H1 (cell line): ENCODE data around the gene NT5M. TPM values are rescaled to one million over a fixed set of nuclear protein-coding genes. Genes with fewer than 3 reads are reported as not detected.

Experiments used
- CTCF ChIA-PET: fragments of 300-600 bp; sonication (Branson Sonifier 250); formaldehyde crosslinking; loops from one replicate; lab custom pipeline; 2021; ENCODE audit not compliant: partially characterized antibody; lab: Charles Lee
- POLR2A ChIA-PET: fragments of 300-600 bp; sonication (Branson Sonifier 250); formaldehyde crosslinking; loops from one replicate; lab custom pipeline; 2021; ENCODE audit warnings: inconsistent platforms; ENCODE audit not compliant: partially characterized antibody; lab: Charles Lee
- DNase-seq, 2 experiments: peaks; one replicate each; pipeline versions ENCODE4 v3.0.0 to v3.0.0-alpha.2; 2010 to 2022; ENCODE audit warnings: low spot score in 2 of 2, low read depth in 1 of 2, mixed read lengths in 1 of 2
- FAIRE-seq: peaks from 2 replicates; lab custom pipeline; 2011; peaks lifted over from hg19 to GRCh38; lab: Jason Lieb, UNC
- H2AFZ ChIP-seq: 2 replicates; pipeline ENCODE4 v1.8.1; 2012; ENCODE audit warnings: low read length, inconsistent platforms
- H2AK5ac ChIP-seq: 2 replicates; pipeline ENCODE4 v1.6.1; 2013; ENCODE audit warnings: low read depth, low read length
- H2BK120ac ChIP-seq: replicated peaks from 2 replicates; pipeline ENCODE3; 2013; ENCODE audit warnings: low read depth, low read length, inconsistent platforms
- H2BK12ac ChIP-seq: 2 replicates; pipeline ENCODE4 v1.6.1; 2013; ENCODE audit warnings: low read depth, low read length
- H2BK15ac ChIP-seq: 2 replicates; pipeline ENCODE4 v1.6.1; 2013; ENCODE audit warnings: low read length
- H2BK20ac ChIP-seq: 2 replicates; pipeline ENCODE4 v1.6.1; 2013; ENCODE audit warnings: low read length
- H2BK5ac ChIP-seq: 2 replicates; pipeline ENCODE4 v1.6.1; 2013; ENCODE audit warnings: low read depth, low read length
- H3K14ac ChIP-seq: 2 replicates; pipeline ENCODE4 v1.6.1; 2013; ENCODE audit warnings: inconsistent platforms; ENCODE audit not compliant: insufficient read length
- H3K18ac ChIP-seq: 2 replicates; pipeline ENCODE4 v1.6.1; 2013; ENCODE audit warnings: low read length; ENCODE audit errors: extremely low read depth
- H3K23ac ChIP-seq: 2 replicates; pipeline ENCODE4 v1.6.1; 2013; ENCODE audit warnings: inconsistent platforms; ENCODE audit not compliant: insufficient read length
- H3K23me2 ChIP-seq: 2 replicates; pipeline ENCODE4 v1.6.1; 2013; ENCODE audit warnings: low read depth, low read length
- H3K27ac ChIP-seq: 2 replicates; pipeline ENCODE4 v1.6.1; 2011; ENCODE audit warnings: low read depth, low read length, inconsistent platforms
- H3K27me3 ChIP-seq, 4 experiments: replicated peaks in 1 of 4; 1 replicate in 1 of 4; 2 replicates in 3 of 4; pipeline versions ENCODE4 v1.6.1 to v1.8.1; 2011 to 2013; ENCODE audit warnings: low read length in 3 of 4, mild to moderate bottlenecking in 3 of 4, inconsistent platforms in 2 of 4, mixed read lengths in 2 of 4, moderate library complexity in 1 of 4; ENCODE audit not compliant: control insufficient read depth in 3 of 4, insufficient read depth in 3 of 4; ENCODE audit errors: extremely low read depth in 1 of 4
- H3K36me3 ChIP-seq, 4 experiments: 2 replicates each; pipeline versions ENCODE4 v1.6.1 to v1.8.1; 2011 to 2013; ENCODE audit warnings: mild to moderate bottlenecking in 4 of 4, low read length in 3 of 4, moderate library complexity in 2 of 4, control low read depth in 1 of 4, inconsistent platforms in 1 of 4; ENCODE audit not compliant: insufficient read depth in 4 of 4, control insufficient read depth in 2 of 4
- H3K4ac ChIP-seq: replicated peaks from 2 replicates; pipeline ENCODE3; 2013; ENCODE audit warnings: low read length, low read depth, mixed read lengths, inconsistent platforms; ENCODE audit not compliant: insufficient read length
- H3K4me1 ChIP-seq, 4 experiments: replicated peaks in 1 of 4; 1 replicate in 1 of 4; 2 replicates in 3 of 4; pipeline versions ENCODE4 v1.6.1 to v1.8.1; 2011 to 2013; ENCODE audit warnings: low read length in 3 of 4, inconsistent platforms in 2 of 4, mixed read lengths in 1 of 4; ENCODE audit not compliant: insufficient read depth in 4 of 4, control insufficient read depth in 3 of 4
- H3K4me2 ChIP-seq, 2 experiments: 2 replicates each; pipeline versions ENCODE4 v1.6.1 to v1.8.1; 2011 to 2013; ENCODE audit warnings: low read depth in 2 of 2, low read length in 2 of 2, control low read depth in 1 of 2, inconsistent platforms in 1 of 2, mild to moderate bottlenecking in 1 of 2; ENCODE audit not compliant: insufficient read depth in 1 of 2
- H3K4me3 ChIP-seq, 4 experiments: fragments of 200-600, 300-600 bp in 1 of 4; sonication (generic), shearing (Covaris generic), sonication (Bioruptor Twin) in 1 of 4; 2 replicates each; pipeline versions ENCODE4 v1.5.1 to v1.8.1; 2011 to 2016; ENCODE audit warnings: low read length in 4 of 4, low read depth in 3 of 4, control low read depth in 2 of 4, inconsistent platforms in 2 of 4, mild to moderate bottlenecking in 2 of 4, mixed read lengths in 1 of 4, moderate library complexity in 1 of 4; ENCODE audit not compliant: insufficient read depth in 2 of 4; ENCODE audit errors: extremely low read depth in 1 of 4
- H3K56ac ChIP-seq: replicated peaks from 2 replicates; pipeline ENCODE3; 2013; ENCODE audit warnings: low read depth, mild to moderate bottlenecking, mixed read lengths, low read length, inconsistent platforms; ENCODE audit not compliant: insufficient read length
- H3K79me1 ChIP-seq: 2 replicates; pipeline ENCODE4 v1.6.1; 2013; ENCODE audit warnings: low read depth, low read length, control low read depth
- H3K79me2 ChIP-seq, 2 experiments: 2 replicates each; pipeline versions ENCODE4 v1.6.1 to v1.8.1; 2012 to 2013; ENCODE audit warnings: low read length in 2 of 2, mild to moderate bottlenecking in 2 of 2, inconsistent platforms in 1 of 2; ENCODE audit not compliant: insufficient read depth in 2 of 2, control insufficient read depth in 1 of 2
- H3K9ac ChIP-seq, 4 experiments: replicated peaks in 1 of 4; 1 replicate in 1 of 4; 2 replicates in 3 of 4; pipeline versions ENCODE4 v1.6.1 to v1.8.1; 2011 to 2013; ENCODE audit warnings: low read depth in 3 of 4, low read length in 3 of 4, control low read depth in 2 of 4, mild to moderate bottlenecking in 2 of 4, moderate library complexity in 2 of 4, inconsistent platforms in 1 of 4; ENCODE audit errors: extremely low read depth in 1 of 4
- H3K9me3 ChIP-seq, 2 experiments: 2 replicates each; pipeline versions ENCODE4 v1.6.1 to v1.8.1; 2012 to 2013; ENCODE audit warnings: mild to moderate bottlenecking in 2 of 2, moderate library complexity in 2 of 2, control low read depth in 1 of 2, inconsistent platforms in 1 of 2, low read depth in 1 of 2, low read length in 1 of 2, mixed read lengths in 1 of 2; ENCODE audit not compliant: insufficient read depth in 2 of 2
- H4K20me1 ChIP-seq, 2 experiments: replicated peaks in 1 of 2; 2 replicates each; pipeline versions ENCODE3 to v1.8.1; 2011 to 2013; ENCODE audit warnings: inconsistent platforms in 2 of 2, low read length in 2 of 2, mild to moderate bottlenecking in 1 of 2; ENCODE audit not compliant: insufficient read depth in 2 of 2, control insufficient read depth in 1 of 2
- H4K5ac ChIP-seq: 2 replicates; pipeline ENCODE4 v1.6.1; 2013; ENCODE audit warnings: low read length, low read depth, mixed read lengths, inconsistent platforms; ENCODE audit not compliant: insufficient read length
- H4K8ac ChIP-seq: 2 replicates; pipeline ENCODE4 v1.8.0; 2013; ENCODE audit warnings: mild to moderate bottlenecking, moderate library complexity, low read length, inconsistent platforms; ENCODE audit not compliant: insufficient read depth; ENCODE audit errors: extremely low read depth
- H4K91ac ChIP-seq: replicated peaks from 2 replicates; pipeline ENCODE3; 2013; ENCODE audit warnings: low read length, mixed read lengths, inconsistent platforms; ENCODE audit not compliant: insufficient read length
- BRCA1 ChIP-seq: IDR thresholded peaks from 2 replicates; pipeline ENCODE4 v1.6.1; 2012; ENCODE audit warnings: low read depth, low read length, improper control_type of control experiment
- HDAC2 ChIP-seq, 2 experiments: fragments of 300-600 bp in 1 of 2; sonication (generic) in 1 of 2; IDR thresholded peaks; 2 replicates each; pipeline ENCODE4 v1.6.1; 2011 to 2012; ENCODE audit warnings: low read depth in 2 of 2, low read length in 2 of 2, mild to moderate bottlenecking in 2 of 2, moderate library complexity in 2 of 2, borderline replicate concordance in 1 of 2, inconsistent platforms in 1 of 2
- NANOG ChIP-seq: IDR thresholded peaks from 2 replicates; pipeline ENCODE4 v1.6.1; 2011; ENCODE audit warnings: low read length, low read depth, mild to moderate bottlenecking, inconsistent platforms; ENCODE audit not compliant: insufficient read depth, poor library complexity, severe bottlenecking
- NRF1 ChIP-seq: IDR thresholded peaks from 2 replicates; pipeline ENCODE4 v1.6.1; 2011; ENCODE audit warnings: mild to moderate bottlenecking, low read depth, low read length, improper control_type of control experiment
- USF2 ChIP-seq: IDR thresholded peaks from 2 replicates; pipeline ENCODE4 v1.6.1; 2011; ENCODE audit warnings: low read length, improper control_type of control experiment
- WGBS, 2 experiments: shearing (Covaris generic) in 1 of 2; methylation state at CpG; one replicate each; pipeline versions ENCODE4 v1.1.6 to v1.1.7; 2013 to 2015; ENCODE audit warnings: low lambda C conversion rate in 2 of 2, mixed read lengths in 2 of 2, inconsistent platforms in 1 of 2, low coverage in 1 of 2, missing lambda C conversion rate in 1 of 2; ENCODE audit not compliant: insufficient replicate concordance in 2 of 2, insufficient coverage in 1 of 2, insufficient read length in 1 of 2; ENCODE audit errors: extremely low coverage in 1 of 2, missing lambda C conversion rate in 1 of 2; 5-methylcytosine and 5-hydroxymethylcytosine counted together
- polyA plus RNA-seq, 7 experiments: library from polyadenylated mRNA; depleted of rRNA in 3 of 7; stranded (reverse) in 5 of 7; unstranded in 2 of 7; fragments of >200 nt in 5 of 7; fragments of 200-250 nt in 2 of 7; gene quantifications; 1 replicate in 5 of 7; 2 replicates in 1 of 7; 4 replicates in 1 of 7; pipeline versions ENCODE4 v1.2.1 to v1.2.3, GENCODE V29; 2011 to 2013; ENCODE audit warnings: missing spikeins in 2 of 7, mixed read lengths in 2 of 7
- total RNA-seq: library from RNA; stranded (reverse); fragmentation: NEBNext Ultra II Directional; extraction: Animal tissue kit (Norgen Biotek cat#: 25700); gene quantifications from 2 replicates; pipeline ENCODE4 v1.2.1, GENCODE V29; 2021

The NT5M gene
- total and polyA plus RNA-seq, 2 of the 8 experiments (the other 6 are each of a cell fraction or from before 2014, with no cell fraction given) = 7.6 to 18.2 TPM

- Histone ChIP-seq H3K23ac (no peak overlapping the region), H2AFZ (no peak overlapping the region)
- TF ChIP-seq USF2 = no peak
- TF ChIP-seq HDAC2 (IDR thresholded peaks at IDR 0.05; ENCODE audit: borderline replicate concordance in 1 of 2, low read depth in 2 of 2, low read length in 2 of 2) = no peak
- no peak for TF ChIP-seq NANOG
- no peak for TF ChIP-seq NRF1
- no peak for TF ChIP-seq BRCA1
Measured at GRCh38 chr17:17314501-17315071, 11.4 kb downstream of the NT5M start.

More at GRCh38 chr17:17314501-17315071, 11.4 kb downstream of the NT5M start:
- H3K56ac ChIP-seq = no peak overlapping the region
- H2BK15ac ChIP-seq = no peak overlapping the region
- ChIA-PET POLR2A (interaction anchor here (0.8 to 1.8 kb wide), 3 partner anchors 11 to 44 kb away, joined by 3 to 7 read pairs (median 3); partner anchors contain the start of gene COPS3), CTCF (interaction anchor here (0.7 to 1.1 kb wide), 3 partner anchors 8 to 44 kb away, joined by 3 to 4 read pairs (median 3); no protein-coding TSS in a partner anchor)
- H3K27me3 ChIP-seq = no peaks in the 10 kb centered on the region
- no peak overlapping the region for H2BK20ac ChIP-seq
- H3K4me3 ChIP-seq = no peak overlapping the region
- H2BK120ac ChIP-seq = no peak overlapping the region
- no peak overlapping the region for H2AK5ac ChIP-seq
- H3K27ac ChIP-seq = no peak overlapping the region
- H3K79me2 ChIP-seq = no peaks in the 10 kb centered on the region
- no peak overlapping the region for H4K8ac ChIP-seq
- H3K23me2 ChIP-seq = no peaks in the 10 kb centered on the region
- no peaks in the 10 kb centered on the region for H4K20me1 ChIP-seq
- H3K9me3 ChIP-seq = no peaks in the 10 kb centered on the region; a peak in 1 of 4 replicates
- H3K9ac ChIP-seq = no peak overlapping the region
- no peak overlapping the region for H2BK5ac ChIP-seq
- H3K14ac ChIP-seq = no peak overlapping the region
- no peak overlapping the region for H4K91ac ChIP-seq
- FAIRE-seq (no peak), DNase-seq (no peak)
- H3K79me1 ChIP-seq = no peaks in the 10 kb centered on the region
- H2BK12ac ChIP-seq = no peak overlapping the region
- WGBS, 2 experiments = 82% methylated on average over 5 of the region's 5 CpGs; no CpG with 5 or more reads in 1 of the 2 experiments
- H4K5ac ChIP-seq = no peak overlapping the region
- H3K4ac ChIP-seq = no peak overlapping the region
- H3K36me3 ChIP-seq = no peaks in the 10 kb centered on the region; a peak in 1 of 8 replicates
- 0 out of 7 replicates have a peak, but pooled peaks cover 0 to 3% (median under 1%) of the 10 kb centered on the region in 4 experiments for H3K4me1 ChIP-seq
- no peak overlapping the region for H3K4me2 ChIP-seq
- no peak overlapping the region for H3K18ac ChIP-seq
